ENCODE measurements around the gene SP1. TPM values are rescaled to one million over a fixed set of nuclear protein-coding genes. Genes with fewer than 3 reads are reported as not detected.
A peak's percentile ranks its signal among the peaks of the same experiment; 100 is the strongest.
"Not testable (repeated sequence)": the region's sequence is repeated elsewhere in the genome, so short reads cannot be mapped to it uniquely, and the experiment has no call there.

The SP1 gene
- total and polyA plus RNA-seq, 10 donors: 9.1 to 92.8 (median 84.1) TPM

GRCh38 chr12:53410951-53411350 lies 31.0 kb downstream of the SP1 start:
- Histone ChIP-seq H3K9me3 (no peaks in the 10 kb centered on the region), H3K36me3 (peaks cover 3 to 83% (median 65%) of the 10 kb centered on the region in 6 donors), H3K4me3 (no peak overlapping the region), H3K27me3 (replicated peaks in 1 of 7) (no peaks in the 10 kb centered on the region), H3K27ac (no peak overlapping the region), H3K4me1 (peaks cover 15 to 53% (median 37%) of the 10 kb centered on the region in 6 donors)
- peak; percentile 16 for DNase-seq
- intact Hi-C loops (cut with DNase I; ENCODE audit: low total_unique reads): no loop called here
- TF ChIP-seq POLR2AphosphoS5 (IDR thresholded peaks at IDR 0.05) (no peak), CTCF (IDR thresholded peaks at IDR 0.05 in 8 of 11, conservative IDR thresholded peaks at IDR 0.05 in 3 of 11) (no peak), POLR2A (IDR thresholded peaks at IDR 0.05) (no peak)
- whole genome bisulfite sequencing, 5 donors: 87 to 99% (median 96%) methylated on average over 5 of the region's 5 CpGs

GRCh38 chr12:53413485-53414204 lies 33.7 kb downstream of the SP1 start:
- 55 to 79% (median 61%) methylated on average over 3 of the region's 3 CpGs for WGBS, 5 donors
- Histone ChIP-seq H3K9me3 (no peaks in the 10 kb centered on the region), H3K27me3 (replicated peaks in 1 of 7) (no peaks in the 10 kb centered on the region), H3K4me3 (no peak overlapping the region), H3K27ac (peak overlapping the region; percentile 13 to 70 (median 58)), H3K4me1 (peaks cover 22 to 71% (median 50%) of the 10 kb centered on the region in 6 donors), H3K36me3 (peaks cover 3 to 56% (median 41%) of the 10 kb centered on the region in 6 donors)
- no peak for DNase-seq
- no peak for TF ChIP-seq CTCF (IDR thresholded peaks at IDR 0.05 in 8 of 11, conservative IDR thresholded peaks at IDR 0.05 in 3 of 11)
- TF ChIP-seq POLR2A (IDR thresholded peaks at IDR 0.05): no peak
- no peak for TF ChIP-seq POLR2AphosphoS5 (IDR thresholded peaks at IDR 0.05)
- intact Hi-C loops (cut with DNase I; ENCODE audit: low total_unique reads): no loop called here

GRCh38 chr12:53414756-53415417 lies 34.9 kb downstream of the SP1 start:
- intact Hi-C loops (cut with DNase I; ENCODE audit: low total_unique reads): loop anchor here (5.0 kb wide), 1 partner anchor 63 kb away; no protein-coding TSS in a partner anchor
- TF ChIP-seq POLR2A (IDR thresholded peaks at IDR 0.05) (no peak), CTCF (IDR thresholded peaks at IDR 0.05 in 8 of 11, conservative IDR thresholded peaks at IDR 0.05 in 3 of 11) (no peak), POLR2AphosphoS5 (IDR thresholded peaks at IDR 0.05) (no peak)
- peak; percentile 2 for DNase-seq
- H3K4me3 ChIP-seq: no peak overlapping the region
- H3K36me3 ChIP-seq: peaks cover 3 to 44% (median 28%) of the 10 kb centered on the region in 6 donors
- no peaks in the 10 kb centered on the region for H3K27me3 ChIP-seq (replicated peaks in 1 of 7)
- H3K4me1 ChIP-seq: peaks cover 22 to 80% (median 50%) of the 10 kb centered on the region in 6 donors
- H3K27ac ChIP-seq: peak overlapping the region in 7 of 8 donors; percentile 14 to 70 (median 28)
- 28 to 69% (median 49%) methylated on average over 3 of the region's 3 CpGs for WGBS, 5 donors
- no peaks in the 10 kb centered on the region for H3K9me3 ChIP-seq

GRCh38 chr12:53415752-53416389 lies 35.9 kb downstream of the SP1 start:
- intact Hi-C loops (cut with DNase I; ENCODE audit: low total_unique reads): loop anchor here (5.0 kb wide), 1 partner anchor 64 kb away; no protein-coding TSS in a partner anchor
- 81 to 100% (median 89%) methylated on average over 2 of the region's 2 CpGs for whole genome bisulfite sequencing, 5 donors
- not testable (repeated sequence) for H3K27me3 ChIP-seq (replicated peaks in 1 of 7); H3K9me3 ChIP-seq; H3K4me3 ChIP-seq
- DNase-seq: peak; percentile 54
- peak overlapping the region in 3 of 8 donors; percentile 23 to 61 (median 28) for H3K27ac ChIP-seq
- H3K4me1 ChIP-seq: peaks cover 22 to 87% (median 51%) of the 10 kb centered on the region in 6 donors
- H3K36me3 ChIP-seq: peaks cover 0 to 34% (median 18%) of the 10 kb centered on the region in 6 donors

- H3K36me3 ChIP-seq: peaks cover 0 to 19% (median 4%) of the 10 kb centered on the region in 6 donors
- peak; percentile 42 for DNase-seq
- 38 to 64% (median 43%) methylated on average over 9 of the region's 9 CpGs for WGBS, 5 donors
- H3K9me3 ChIP-seq; H3K4me3 ChIP-seq; H3K27me3 ChIP-seq (replicated peaks in 1 of 7): not testable (repeated sequence)
- H3K27ac ChIP-seq: peak overlapping the region in 3 of 8 donors; percentile 2 to 21 (median 2)
- peaks cover 22 to 87% (median 54%) of the 10 kb centered on the region in 6 donors for H3K4me1 ChIP-seq
- intact Hi-C loops (cut with DNase I; ENCODE audit: low total_unique reads): loop anchor here (5.0 kb wide), 1 partner anchor 65 kb away; no protein-coding TSS in a partner anchor
These were observed 37.4 kb downstream of the SP1 start for GRCh38 chr12:53417291-53417816.
